Psoas muscle (tissue), 8 donors: Measurements from ENCODE around the gene ARHGEF16. TPM values are rescaled to one million over a fixed set of nuclear protein-coding genes. Genes with fewer than 3 reads are reported as not detected.

ENCODE experiments used
- ATAC-seq, 4 donors: fragments of 200-7000 bp; cut with Tn5 transposase; one replicate each; pipeline ENCODE4 v1.9.1; 2020; ENCODE audit warnings: moderate library complexity in 3 of 4, mild to moderate bottlenecking in 2 of 4
- DNase-seq, 2 donors: peaks; one replicate each; pipeline ENCODE4 v3.0.0-alpha.2; 2020
- H3K27ac ChIP-seq: fragments of 200-600 bp; one replicate; pipeline ENCODE4 v1.8.0; 2022
- H3K27me3 ChIP-seq, 3 donors: fragments of 200-600 bp in 1 of 3; one replicate each; pipeline versions ENCODE4 v1.6.1 to v1.8.0; 2013 to 2022; ENCODE audit warnings: low read length in 2 of 3, mild to moderate bottlenecking in 2 of 3, moderate library complexity in 1 of 3; ENCODE audit not compliant: insufficient read depth in 3 of 3
- H3K36me3 ChIP-seq, 2 donors: fragments of 200-600 bp in 1 of 2; one replicate each; pipeline versions ENCODE4 v1.6.1 to v1.8.0; 2013 to 2022; ENCODE audit warnings: low read depth in 1 of 2, mild to moderate bottlenecking in 1 of 2, moderate library complexity in 1 of 2; ENCODE audit not compliant: insufficient read depth in 1 of 2
- H3K4me1 ChIP-seq: fragments of 200-600 bp; one replicate; pipeline ENCODE4 v1.8.0; 2022
- H3K4me3 ChIP-seq: fragments of 200-600 bp; one replicate; pipeline ENCODE4 v1.8.0; 2022; ENCODE audit warnings: mild to moderate bottlenecking
- H3K9me3 ChIP-seq: fragments of 200-600 bp; one replicate; pipeline ENCODE4 v1.8.0; 2022
- CTCF ChIP-seq: fragments of 200-600 bp; IDR thresholded peaks from one replicate; pipeline ENCODE4 v1.8.0; 2022; ENCODE audit warnings: antibody characterized with exemption
- whole genome bisulfite sequencing, 3 donors: extraction: QIAGEN DNeasy Blood & Tissue Kit; methylation state at CpG; one replicate each; pipeline versions ENCODE4 v1.1.6 to v1.1.7; 2013; 5-methylcytosine and 5-hydroxymethylcytosine counted together
- intact Hi-C, 2 donors: fragments of 100-400 bp; cut with DNase I; formaldehyde crosslinking; loops; one replicate each; pipeline versions ENCODE4 v1.11.0 to v1.14.2; 2022
- polyA plus RNA-seq, 3 donors: library from polyadenylated mRNA; stranded (reverse); fragments of 200-250 nt; gene quantifications; one replicate each; pipeline ENCODE4 v1.2.3, GENCODE V29; 2013
- total RNA-seq, 4 donors: library from RNA; stranded (reverse); fragmentation: NEBNext Ultra II Directional in 2 of 4; extraction: Animal tissue kit (Norgen Biotek cat#: 25700) in 2 of 4; gene quantifications; one replicate each; pipeline versions ENCODE4 v1.2.1 to v1.2.4, GENCODE V29; 2021 to 2023
- donor health status: healthy with polysubstance abuse.
- donor health status: DM: no; HTN: no; CAD: no; lungs with moderate emphysema.
- donor health status: Bipolar disorder and iron deficiency.
- donor health status: healthy.
- donor health status: DM: yes; HTN: yes; CAD: no.
- donor health status: DM: no; HTN: no; CAD: no.
- donor health status: DM: no; HTN: no; CAD: no.
- donor health status: DM: yes; HTN: yes; CAD: no.

Gene ARHGEF16
- total and polyA plus RNA-seq, 7 donors = 0.29 to 0.56 (median 0.51) TPM

- no peak for ATAC-seq
- 83 to 89% (median 87%) methylated on average over 12 of the region's 12 CpGs for WGBS, 3 donors
- no peak overlapping the region for H3K27ac ChIP-seq
- H3K9me3 ChIP-seq = no peaks in the 10 kb centered on the region
- intact Hi-C loops = no loop called here
- H3K4me1 ChIP-seq = peaks cover 3% of the 10 kb centered on the region
- no peaks in the 10 kb centered on the region for H3K36me3 ChIP-seq
- H3K4me3 ChIP-seq = no peak overlapping the region
- no peaks in the 10 kb centered on the region for H3K27me3 ChIP-seq
- no peak for TF ChIP-seq CTCF
- DNase-seq = no peak
Observed at GRCh38 chr1:3515272-3515671, 60.8 kb downstream of the ARHGEF16 start.

- intact Hi-C loops = no loop called here
- ATAC-seq = peak in 3 of 4 donors; percentile 30 to 42 (median 32)
- no peaks in the 10 kb centered on the region for H3K36me3 ChIP-seq
Observed at GRCh38 chr1:3515774-3516480, 61.5 kb downstream of the ARHGEF16 start.

GRCh38 chr1:3516481-3516869 lies 62.0 kb downstream of the ARHGEF16 start:
- 84 to 90% (median 88%) methylated on average over 15 of the region's 15 CpGs for WGBS, 3 donors
- TF ChIP-seq CTCF = no peak
- Histone ChIP-seq H3K9me3 (no peaks in the 10 kb centered on the region), H3K4me3 (no peak overlapping the region), H3K27me3 (no peaks in the 10 kb centered on the region), H3K4me1 (peaks cover 3% of the 10 kb centered on the region), H3K27ac (no peak overlapping the region), H3K36me3 (no peaks in the 10 kb centered on the region)
- no peak for ATAC-seq
- DNase-seq = no peak
- intact Hi-C loops = no loop called here

More at GRCh38 chr1:3515774-3516480, 61.5 kb downstream of the ARHGEF16 start:
- Histone ChIP-seq H3K4me3 (no peak overlapping the region), H3K9me3 (no peaks in the 10 kb centered on the region), H3K27me3 (no peaks in the 10 kb centered on the region), H3K4me1 (peaks cover 3% of the 10 kb centered on the region), H3K27ac (no peak overlapping the region)
- WGBS, 3 donors = 67 to 72% (median 71%) methylated on average over 19 of the region's 19 CpGs
- DNase-seq = no peak
- no peak for TF ChIP-seq CTCF

GRCh38 chr1:3516911-3517675 lies 62.6 kb downstream of the ARHGEF16 start:
- no peak for DNase-seq
- Histone ChIP-seq H3K27me3 (no peaks in the 10 kb centered on the region), H3K36me3 (no peaks in the 10 kb centered on the region), H3K4me1 (peaks cover 3% of the 10 kb centered on the region), H3K4me3 (no peak overlapping the region), H3K9me3 (no peaks in the 10 kb centered on the region), H3K27ac (no peak overlapping the region)
- TF ChIP-seq CTCF = no peak
- intact Hi-C loops = no loop called here
- WGBS, 3 donors = 61 to 73% (median 66%) methylated on average over 26 to 27 of the region's 27 CpGs
- ATAC-seq = peak in 1 of 4 donors; percentile 15
